Measurements from ENCODE around the gene FGGY.

Gene FGGY

GRCh38 chr1:59673573-59674450, 376.9 kb downstream of the FGGY start:
- in situ Hi-C loops (cut with MboI; ENCODE audit: low sequenced_read_pairs, unreplicated experiment): no loop called here
- TF ChIP-seq CTCF (IDR thresholded peaks at IDR 0.05; ENCODE audit: borderline replicate concordance, control extremely low read depth, extremely low read depth, insufficient read depth, missing control alignments): no peak
- DNase-seq (ENCODE audit: low spot score): no peak

GRCh38 chr1:59674595-59674994, 377.7 kb downstream of the FGGY start:
- no peak for TF ChIP-seq CTCF (IDR thresholded peaks at IDR 0.05; ENCODE audit: borderline replicate concordance, control extremely low read depth, extremely low read depth, insufficient read depth, missing control alignments)
- in situ Hi-C loops (cut with MboI; ENCODE audit: low sequenced_read_pairs, unreplicated experiment): no loop called here

GRCh38 chr1:59675936-59676335, 379.0 kb downstream of the FGGY start:
- in situ Hi-C loops (cut with MboI; ENCODE audit: low sequenced_read_pairs, unreplicated experiment): no loop called here
- no peak for TF ChIP-seq CTCF (IDR thresholded peaks at IDR 0.05; ENCODE audit: borderline replicate concordance, control extremely low read depth, extremely low read depth, insufficient read depth, missing control alignments)
- no peak for DNase-seq (ENCODE audit: low spot score)

More at GRCh38 chr1:59674595-59674994, 377.7 kb downstream of the FGGY start:
- DNase-seq (ENCODE audit: low spot score): no peak

GRCh38 chr1:59678040-59678439, 381.1 kb downstream of the FGGY start:
- no peak for TF ChIP-seq CTCF (IDR thresholded peaks at IDR 0.05; ENCODE audit: borderline replicate concordance, control extremely low read depth, extremely low read depth, insufficient read depth, missing control alignments)
- in situ Hi-C loops (cut with MboI; ENCODE audit: low sequenced_read_pairs, unreplicated experiment): no loop called here
- no peak for DNase-seq (ENCODE audit: low spot score)

GRCh38 chr1:59678493-59679228, 381.8 kb downstream of the FGGY start:
- TF ChIP-seq CTCF (IDR thresholded peaks at IDR 0.05; ENCODE audit: borderline replicate concordance, control extremely low read depth, extremely low read depth, insufficient read depth, missing control alignments): no peak
- DNase-seq (ENCODE audit: low spot score): no peak
- in situ Hi-C loops (cut with MboI; ENCODE audit: low sequenced_read_pairs, unreplicated experiment): no loop called here

GRCh38 chr1:59680044-59680443, 383.1 kb downstream of the FGGY start:
- DNase-seq (ENCODE audit: low spot score): no peak
- TF ChIP-seq CTCF (IDR thresholded peaks at IDR 0.05; ENCODE audit: borderline replicate concordance, control extremely low read depth, extremely low read depth, insufficient read depth, missing control alignments): no peak
- in situ Hi-C loops (cut with MboI; ENCODE audit: low sequenced_read_pairs, unreplicated experiment): no loop called here

All from GM13976 (cell line).